Left kidney (tissue), 2 donors: Measurements from ENCODE around the gene CREBRF. TPM values are rescaled to one million over a fixed set of nuclear protein-coding genes. Genes with fewer than 3 reads are reported as not detected.
"Not testable (repeated sequence)": the region's sequence is repeated elsewhere in the genome, so short reads cannot be mapped to it uniquely, and the experiment has no call there.

Source experiments
- DNase-seq: peaks from one replicate; pipeline ENCODE4 v3.0.0-alpha.2; 2013
- polyA plus RNA-seq: library from polyadenylated mRNA; unstranded; fragments of 120-200 nt; gene quantifications from one replicate; pipeline ENCODE4 v1.2.1, GENCODE V29; 2013; ENCODE audit not compliant: insufficient read length

Gene CREBRF
- polyA plus RNA-seq, 1 donor: 21.8 TPM

GRCh38 chr5:173153842-173154241, 97.7 kb downstream of the CREBRF start:
- no peak for DNase-seq

- not testable (repeated sequence) for DNase-seq
Observed at GRCh38 chr5:173154619-173155018, 98.5 kb downstream of the CREBRF start.

- DNase-seq: no peak
Observed at GRCh38 chr5:173155912-173156311, 99.8 kb downstream of the CREBRF start.

- DNase-seq: no peak
Observed at GRCh38 chr5:173158366-173158765, 102.2 kb downstream of the CREBRF start.

GRCh38 chr5:173159256-173159655, 103.1 kb downstream of the CREBRF start:
- DNase-seq: no peak

GRCh38 chr5:173161148-173161547, 105.0 kb downstream of the CREBRF start:
- DNase-seq: no peak

- DNase-seq: no peak
Observed at GRCh38 chr5:173163219-173163618, 107.1 kb downstream of the CREBRF start.

GRCh38 chr5:173165177-173166016, 109.2 kb downstream of the CREBRF start:
- DNase-seq: no peak

GRCh38 chr5:173172166-173172565, 116.0 kb downstream of the CREBRF start:
- no peak for DNase-seq

GRCh38 chr5:173175523-173175922, 119.4 kb downstream of the CREBRF start:
- no peak for DNase-seq

GRCh38 chr5:173178369-173178910, 122.3 kb downstream of the CREBRF start:
- DNase-seq: no peak

- no peak for DNase-seq
Observed at GRCh38 chr5:173180331-173180730, 124.2 kb downstream of the CREBRF start.

GRCh38 chr5:173187054-173187743, 131.0 kb downstream of the CREBRF start:
- no peak for DNase-seq

GRCh38 chr5:173188280-173188679, 132.1 kb downstream of the CREBRF start:
- no peak for DNase-seq

Other genes starting within 250 kb of the CREBRF start
- 122 TPM for gene ERGIC1, start 222.1 kb upstream of the CREBRF start, polyA plus RNA-seq
- gene RPL26L1, start 96.9 kb upstream of the CREBRF start, polyA plus RNA-seq: 56.8 TPM
- gene ATP6V0E1, start 72.6 kb upstream of the CREBRF start, polyA plus RNA-seq: 205 TPM
- gene BNIP1, start 88.2 kb downstream of the CREBRF start, polyA plus RNA-seq: 14.2 TPM
- not detected for gene NKX2-5, start 178.9 kb downstream of the CREBRF start, polyA plus RNA-seq